Retina (tissue), 1 donor: ENCODE measurements around the gene CREB3L2.

Experiments
- DNase-seq: peaks from one replicate; pipeline ENCODE4 v3.0.0-alpha.2; 2016

CREB3L2 gene

GRCh38 chr7:137888241-137888640 lies 113.6 kb downstream of the CREB3L2 start:
- DNase-seq, result no peak

DNA sequence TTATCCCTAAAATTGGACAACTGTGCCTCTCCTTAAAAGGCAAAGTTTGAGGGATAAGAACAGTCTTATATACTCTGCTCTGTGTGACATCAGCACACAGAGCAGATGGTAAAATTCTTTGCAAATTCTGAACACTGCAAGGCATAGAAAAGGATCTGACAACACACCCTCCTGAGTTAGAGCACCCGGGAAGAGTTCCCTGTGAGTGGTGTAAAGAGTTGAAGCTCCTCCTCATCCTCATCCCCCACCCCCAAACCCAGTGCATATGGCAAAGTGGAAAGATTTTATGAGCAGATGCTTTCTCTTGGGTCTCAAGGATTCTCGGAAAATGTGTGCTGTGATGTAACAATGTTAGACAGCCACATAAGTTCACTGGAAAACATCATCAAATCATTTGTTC lies 115.1 kb downstream of the CREB3L2 start:
- DNase-seq, result no peak

DNA sequence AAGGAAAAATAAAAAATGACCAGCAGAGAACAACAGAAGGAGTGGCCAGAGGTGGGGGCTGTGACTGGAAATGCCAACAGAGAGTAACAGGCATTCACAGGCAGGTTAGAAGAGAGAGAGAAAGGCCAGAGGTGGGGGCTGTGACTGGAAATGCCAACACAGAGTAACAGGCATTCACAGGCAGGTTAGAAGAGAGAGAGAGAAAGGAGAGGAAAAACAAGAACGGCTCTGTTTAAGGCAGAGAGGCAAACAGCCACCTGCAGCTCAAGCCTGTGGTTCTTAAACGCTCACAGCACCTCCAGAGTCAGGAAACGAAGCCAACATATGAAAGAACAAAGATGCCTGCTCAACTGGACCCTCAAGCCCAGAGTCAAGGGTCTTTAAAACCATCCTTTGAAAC lies 115.6 kb downstream of the CREB3L2 start:
- no peak for DNase-seq

DNA sequence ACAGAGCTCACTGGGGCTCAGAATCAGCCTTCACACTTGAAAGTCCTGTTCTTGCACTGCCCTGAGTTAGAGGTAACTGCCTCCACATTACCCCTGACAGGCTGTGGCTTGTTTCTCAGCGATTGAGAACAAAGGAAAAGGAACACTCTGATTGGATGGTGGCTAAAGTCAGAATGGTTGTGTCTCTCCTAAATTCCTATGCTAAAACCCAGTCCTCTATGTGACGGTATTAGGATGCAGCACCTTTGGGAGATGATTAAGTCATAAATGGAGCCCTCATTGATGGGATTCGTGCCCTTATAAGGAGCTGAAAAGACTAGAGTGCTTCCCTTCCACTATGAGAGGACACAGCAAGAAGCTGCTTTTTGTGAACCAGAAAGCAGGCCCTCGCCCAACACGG lies 116.2 kb downstream of the CREB3L2 start:
- DNase-seq, result no peak

DNA sequence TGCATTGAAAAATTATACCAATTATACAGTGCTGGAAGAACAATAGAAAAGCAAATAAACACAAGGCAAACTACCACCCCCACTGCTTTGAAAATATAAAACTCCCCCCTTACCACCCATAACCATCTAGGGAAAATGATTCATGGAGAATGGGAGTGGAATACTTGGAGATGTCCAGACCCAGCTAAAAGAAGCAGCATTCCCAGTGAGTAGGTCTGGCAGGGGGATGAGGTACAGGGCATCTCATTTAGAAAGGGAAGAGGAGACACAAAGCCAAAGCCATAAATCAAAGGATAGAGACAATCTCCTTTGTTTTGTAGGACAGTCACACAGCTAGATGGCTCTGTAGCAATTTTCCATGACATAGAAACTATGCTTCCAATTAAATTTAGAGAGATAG lies 119.1 kb downstream of the CREB3L2 start:
- no peak for DNase-seq

GRCh38 chr7:137882261-137882668 lies 119.6 kb downstream of the CREB3L2 start:
- DNase-seq, result no peak

- no peak for DNase-seq
These were observed 120.2 kb downstream of the CREB3L2 start for GRCh38 chr7:137881607-137882260.

DNA sequence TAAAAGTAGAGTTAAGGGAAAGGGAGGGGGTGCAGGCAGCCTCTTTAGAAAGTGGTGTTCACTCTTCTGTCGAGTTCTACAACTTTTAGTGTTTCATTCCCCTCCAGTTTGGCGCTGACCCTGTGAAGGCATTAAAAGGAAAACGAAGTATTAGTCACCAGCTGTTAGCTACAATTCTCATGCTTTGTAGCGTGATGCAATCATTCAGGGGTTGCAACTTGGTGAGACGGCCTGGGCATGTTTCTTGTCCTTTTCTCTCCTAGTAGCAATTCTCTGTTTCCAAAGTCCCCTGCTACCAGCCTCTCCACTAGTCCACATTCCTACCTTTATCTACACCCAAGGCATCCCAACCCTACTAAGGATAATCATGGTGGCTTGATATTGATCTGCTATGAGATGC lies 121.5 kb downstream of the CREB3L2 start:
- DNase-seq, result no peak

- DNase-seq, result peak; percentile 47
These were observed 122.3 kb downstream of the CREB3L2 start for GRCh38 chr7:137879357-137880158.

GRCh38 chr7:137878333-137878961 lies 123.4 kb downstream of the CREB3L2 start:
- no peak for DNase-seq

- DNase-seq, result no peak
These were observed 124.7 kb downstream of the CREB3L2 start for GRCh38 chr7:137877027-137877675.

DNA sequence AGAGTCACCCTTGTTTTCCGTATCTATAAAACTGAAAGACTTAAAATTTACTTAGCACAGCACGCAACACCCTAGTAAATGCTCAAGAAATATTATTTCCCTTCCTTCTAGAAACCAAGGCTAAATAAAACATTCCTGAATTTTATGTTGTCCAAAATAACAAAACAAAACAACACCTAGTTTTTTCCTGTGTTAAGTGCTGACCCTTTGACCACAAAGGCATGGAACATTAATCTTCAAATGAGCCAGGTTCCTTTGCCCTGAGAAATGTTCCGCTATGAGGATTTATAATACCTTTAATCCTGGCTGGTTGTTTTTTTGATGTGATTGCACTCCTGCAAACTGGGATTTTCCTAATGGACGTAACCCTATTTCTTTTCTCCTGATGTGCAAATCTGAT lies 126.1 kb downstream of the CREB3L2 start:
- no peak for DNase-seq

DNA sequence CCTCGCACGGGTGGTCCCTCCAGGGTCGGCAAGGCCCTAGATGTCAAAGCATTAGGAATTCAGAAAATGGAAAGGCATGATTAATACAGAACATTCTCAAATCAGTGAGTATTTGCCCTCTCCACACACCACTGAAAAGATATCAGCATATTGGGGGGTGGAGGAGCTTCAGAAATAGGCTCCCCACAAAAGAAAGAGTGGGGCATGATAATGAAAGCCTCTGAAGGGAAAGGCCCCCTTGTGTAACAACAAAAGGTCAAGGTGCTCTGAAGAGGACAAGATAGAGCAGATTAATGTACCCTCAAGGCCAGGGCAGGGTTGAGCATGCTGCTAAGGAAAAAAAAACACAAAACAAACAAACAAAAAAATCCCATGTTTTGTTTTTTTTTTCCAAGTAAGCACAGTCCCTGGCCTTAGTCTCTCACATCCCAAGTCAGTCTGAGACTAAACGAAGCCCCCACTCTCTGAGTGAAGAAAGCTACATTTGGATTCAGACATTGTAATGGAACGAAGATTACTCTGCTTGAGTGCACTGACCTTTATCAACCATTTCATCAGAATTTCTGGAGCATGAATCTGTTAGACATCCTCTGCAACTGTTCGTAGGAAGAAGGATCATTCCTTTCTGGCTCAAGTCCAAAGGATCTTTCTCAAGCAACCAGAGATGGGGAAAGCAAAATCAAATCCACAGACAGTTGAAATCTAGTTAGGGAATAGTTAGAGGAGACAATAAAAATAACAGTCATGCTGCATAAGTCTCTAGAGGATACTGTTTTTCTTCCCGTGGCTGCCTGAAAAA lies 127.7 kb downstream of the CREB3L2 start:
- peak; percentile 69 for DNase-seq

GRCh38 chr7:137873524-137873923 lies 128.4 kb downstream of the CREB3L2 start:
- no peak for DNase-seq

- DNase-seq, result no peak
These were observed 130.5 kb downstream of the CREB3L2 start for GRCh38 chr7:137871170-137871915.

DNA sequence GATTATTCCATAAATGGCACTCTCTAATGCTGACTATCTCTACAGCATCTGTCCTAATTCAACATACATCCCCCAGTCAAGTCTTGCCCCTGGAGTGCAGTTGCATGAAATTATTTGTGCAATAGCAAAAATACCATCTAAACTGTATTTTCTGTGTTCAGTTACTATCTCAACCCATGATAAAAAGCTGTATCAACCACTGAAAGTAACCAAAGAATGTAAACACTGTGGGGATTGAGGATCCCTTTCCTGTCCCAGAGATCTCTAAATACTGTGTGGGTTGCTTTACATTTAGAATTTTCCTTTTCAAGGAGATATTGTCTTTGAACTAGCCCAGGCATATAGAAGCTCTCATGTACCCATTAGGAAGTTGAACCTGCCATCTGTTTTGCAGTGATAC lies 131.2 kb downstream of the CREB3L2 start:
- no peak for DNase-seq

DNA sequence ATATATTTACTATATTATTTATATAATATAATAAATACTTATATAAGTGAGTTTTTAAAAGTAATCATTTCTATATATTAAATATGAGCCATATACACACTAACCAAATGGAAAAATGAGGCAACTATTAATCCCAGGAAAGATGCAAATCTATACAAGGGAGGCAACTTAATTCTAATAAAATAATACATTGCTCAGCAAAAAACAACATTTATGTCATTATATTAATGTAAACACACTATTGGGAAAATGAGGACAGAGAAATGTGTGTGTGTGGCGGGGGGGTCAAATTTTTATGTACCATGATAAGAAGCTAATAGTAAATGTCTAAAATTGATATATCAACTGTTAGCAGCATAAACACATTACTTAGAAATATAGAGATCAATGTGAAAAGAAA lies 131.8 kb downstream of the CREB3L2 start:
- DNase-seq, result no peak

DNA sequence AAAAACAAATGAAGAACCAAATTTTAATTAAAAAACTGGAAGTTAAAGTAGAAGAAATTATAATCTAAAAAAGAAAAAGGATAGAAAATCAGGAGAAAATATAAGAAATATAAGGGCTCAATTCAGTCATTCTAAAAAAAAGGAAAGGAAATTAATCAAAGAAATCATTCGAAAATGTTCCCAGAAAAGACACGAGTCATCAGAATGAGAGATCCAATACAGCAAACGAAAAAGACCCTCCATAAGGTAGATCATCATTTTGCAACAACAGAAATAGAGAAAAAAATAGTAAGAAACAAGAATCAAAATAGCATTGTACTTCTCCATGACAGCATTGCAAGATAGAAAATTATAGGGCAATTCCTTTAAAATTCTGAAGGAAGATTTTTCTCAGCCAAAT lies 132.6 kb downstream of the CREB3L2 start:
- no peak for DNase-seq

DNA sequence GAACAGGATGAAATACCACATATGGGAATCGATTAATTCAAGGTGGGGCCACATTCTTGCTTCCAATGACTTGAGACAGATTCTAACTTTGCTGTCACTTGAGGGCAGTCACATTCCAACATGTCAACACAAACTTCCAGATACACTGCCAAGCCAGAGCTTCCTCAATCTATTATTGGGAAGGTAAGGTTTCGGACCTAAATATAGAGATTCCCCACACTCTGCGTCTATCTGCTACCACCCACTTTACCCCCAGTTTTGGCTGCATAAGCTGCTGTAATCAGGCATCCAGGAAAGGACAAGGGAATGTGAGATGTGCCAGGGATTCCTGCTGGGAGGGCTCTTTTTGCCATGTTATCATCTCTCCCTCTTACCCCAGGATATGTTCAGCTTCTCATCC lies 134.6 kb downstream of the CREB3L2 start:
- DNase-seq, result no peak

DNA sequence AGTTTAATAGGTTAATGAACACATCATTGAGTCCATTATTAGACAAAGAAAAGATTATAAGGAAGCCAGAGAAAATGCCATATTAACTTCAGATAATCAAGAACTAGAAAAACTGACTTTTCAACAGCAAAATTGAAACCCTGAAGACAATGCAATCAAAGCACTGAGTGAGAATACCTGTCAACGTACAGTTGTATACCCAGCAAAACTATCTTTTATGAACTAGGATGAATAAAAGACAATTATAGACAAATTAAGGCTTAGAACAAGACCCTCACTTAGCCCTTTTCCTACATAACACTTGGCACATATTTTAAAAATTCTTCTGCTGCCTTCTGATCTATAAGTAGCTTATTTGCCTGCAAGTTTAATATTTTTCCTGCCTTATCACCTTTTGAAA lies 136.1 kb downstream of the CREB3L2 start:
- DNase-seq, result no peak

DNA sequence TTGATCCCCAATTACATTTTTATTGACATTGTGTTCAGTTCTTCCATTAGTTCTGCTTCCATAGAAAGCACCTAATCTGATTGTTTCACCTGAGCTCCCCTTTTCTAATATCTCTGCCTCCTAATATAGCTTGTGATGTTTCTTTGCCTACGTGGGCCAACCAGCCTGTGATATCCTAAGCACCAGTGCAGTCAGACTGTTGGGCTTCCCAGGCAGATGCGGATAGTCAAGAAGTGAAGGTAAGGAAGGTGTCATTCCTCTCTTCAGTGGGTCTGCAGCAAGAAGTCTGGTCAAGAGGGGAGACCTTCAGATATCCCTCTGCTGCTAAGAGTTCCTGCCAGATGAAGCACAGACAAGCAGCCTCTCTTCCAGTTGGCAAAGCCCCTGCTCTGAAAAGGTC lies 138.9 kb downstream of the CREB3L2 start:
- DNase-seq, result no peak

DNA sequence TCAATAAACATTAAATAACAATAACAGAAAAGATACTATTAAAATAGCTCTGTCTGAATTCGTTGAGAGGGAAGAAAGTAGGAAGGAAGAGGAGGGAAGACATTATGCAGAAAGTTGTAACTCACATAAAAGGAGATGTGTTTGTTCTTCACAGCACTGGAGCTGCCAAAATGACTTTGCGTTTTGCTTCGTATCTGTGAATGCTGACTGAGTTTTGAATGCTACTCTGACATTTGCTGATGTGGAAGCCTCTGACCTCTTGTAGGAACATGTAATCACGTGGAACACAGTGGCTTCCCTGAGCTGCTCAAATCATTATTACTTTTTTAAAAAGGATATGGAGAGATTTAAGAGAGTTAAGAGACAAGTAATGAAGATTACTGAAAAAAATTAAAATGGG lies 139.5 kb downstream of the CREB3L2 start:
- DNase-seq, result no peak
